ENCODE results near the gene CARD10.
A peak's percentile ranks its signal among the peaks of the same experiment; 100 is the strongest.
"Not testable (repeated sequence)": the region's sequence is repeated elsewhere in the genome, so short reads cannot be mapped to it uniquely, and the experiment has no call there.

The CARD10 gene

DNA sequence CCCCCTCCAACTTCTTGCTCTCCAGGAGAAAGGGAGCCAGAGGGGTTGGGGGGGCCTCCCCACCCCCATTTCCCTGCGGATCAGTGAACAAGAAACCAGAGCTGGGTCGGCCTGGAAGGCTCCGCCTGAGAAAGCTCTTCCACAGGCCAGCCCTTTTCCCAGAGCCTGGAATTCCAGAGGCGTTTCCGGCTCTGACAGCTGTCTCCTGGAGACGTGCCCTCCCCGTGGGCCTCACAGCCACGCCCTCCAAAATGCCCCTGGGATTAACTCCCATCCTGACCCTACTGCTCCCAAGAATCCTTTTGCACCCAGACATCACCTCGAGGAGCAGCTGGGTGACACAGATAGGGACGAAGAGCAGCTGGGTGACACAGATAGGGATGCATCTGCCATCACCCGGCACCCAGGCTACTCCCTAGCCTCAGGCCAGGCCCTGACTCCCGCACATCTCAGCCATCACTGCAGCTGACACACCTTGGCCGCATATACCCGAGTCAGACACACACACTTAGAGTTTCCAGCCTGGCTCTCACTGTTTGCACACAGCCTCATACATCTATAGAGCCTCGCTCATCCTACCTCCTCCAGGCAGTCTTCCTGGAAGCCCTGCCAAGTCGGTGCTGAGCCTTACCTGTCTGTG, 33.4 kb upstream of the CARD10 start:
- DNase-seq, result no peak

GRCh38 chr22:37551981-37552380, 32.8 kb upstream of the CARD10 start:
- DNase-seq, result no peak

GRCh38 chr22:37550921-37551320, 31.7 kb upstream of the CARD10 start:
- not testable (repeated sequence) for DNase-seq

- DNase-seq, result no peak
Observed at GRCh38 chr22:37549704-37550059, 30.5 kb upstream of the CARD10 start.

DNA sequence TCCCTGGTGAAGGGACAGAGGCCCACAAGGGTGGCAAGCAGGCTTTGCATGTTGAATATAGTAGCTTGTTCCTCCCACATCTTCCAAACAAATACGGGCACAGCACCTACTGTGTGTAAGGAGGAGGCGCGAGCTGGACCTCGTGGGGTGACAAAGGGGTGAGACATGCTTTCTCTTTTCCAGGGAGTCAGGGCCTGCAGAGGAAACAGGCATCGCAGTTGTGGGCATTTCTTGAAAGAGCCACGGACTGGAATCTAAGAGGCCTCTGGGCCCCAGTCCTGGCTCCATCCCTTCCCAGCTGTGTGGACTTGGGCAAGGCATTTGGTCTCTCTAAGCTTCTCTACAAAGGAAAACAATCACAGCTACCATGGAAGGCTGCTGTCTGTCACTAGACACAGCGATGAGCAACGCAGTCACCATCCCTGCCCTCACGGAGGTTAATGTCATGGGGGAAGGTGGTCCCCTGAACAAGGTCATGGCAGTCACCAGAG, 28.1 kb upstream of the CARD10 start:
- DNase-seq, result no peak

DNA sequence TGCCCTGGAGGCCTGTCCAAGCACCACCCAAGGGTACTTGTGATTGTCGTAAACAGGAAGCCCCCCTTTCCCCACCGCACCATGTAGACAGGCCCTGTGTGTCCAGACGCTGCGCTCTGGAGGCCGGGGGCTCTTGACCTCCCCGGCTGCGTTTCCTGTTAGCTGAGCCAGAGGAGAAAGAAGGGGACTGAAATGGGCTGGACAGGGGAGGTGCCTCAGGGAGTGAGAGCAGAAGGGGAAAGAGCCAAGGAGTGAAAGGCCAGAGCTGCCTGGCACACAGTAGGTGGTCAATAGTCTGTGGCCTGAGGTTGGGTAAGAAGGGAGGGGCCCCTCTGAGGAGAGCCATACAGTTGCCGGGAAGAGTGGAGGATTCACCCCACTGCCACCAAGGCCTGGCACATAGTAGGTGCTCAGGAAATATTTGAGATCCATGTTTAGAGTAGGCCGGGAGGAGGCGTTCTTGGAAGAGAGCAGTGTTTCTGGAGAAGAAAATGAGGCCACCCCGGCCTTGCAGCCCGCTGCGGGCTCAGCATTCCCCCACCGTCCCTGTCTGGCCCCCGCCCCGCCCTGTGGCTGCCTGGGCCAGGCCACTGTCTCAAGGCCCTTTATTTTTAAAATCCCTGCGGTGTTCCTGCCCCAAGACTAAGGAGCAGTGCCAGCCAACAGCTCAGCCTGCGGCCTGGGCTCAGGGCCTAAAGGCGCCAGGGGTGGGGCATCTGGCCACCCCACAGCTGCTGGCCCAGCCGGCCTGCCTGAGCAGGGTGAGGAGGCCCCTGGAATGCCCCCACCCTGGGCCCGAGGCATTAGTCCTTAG, 27.4 kb upstream of the CARD10 start:
- DNase-seq, result no peak

DNA sequence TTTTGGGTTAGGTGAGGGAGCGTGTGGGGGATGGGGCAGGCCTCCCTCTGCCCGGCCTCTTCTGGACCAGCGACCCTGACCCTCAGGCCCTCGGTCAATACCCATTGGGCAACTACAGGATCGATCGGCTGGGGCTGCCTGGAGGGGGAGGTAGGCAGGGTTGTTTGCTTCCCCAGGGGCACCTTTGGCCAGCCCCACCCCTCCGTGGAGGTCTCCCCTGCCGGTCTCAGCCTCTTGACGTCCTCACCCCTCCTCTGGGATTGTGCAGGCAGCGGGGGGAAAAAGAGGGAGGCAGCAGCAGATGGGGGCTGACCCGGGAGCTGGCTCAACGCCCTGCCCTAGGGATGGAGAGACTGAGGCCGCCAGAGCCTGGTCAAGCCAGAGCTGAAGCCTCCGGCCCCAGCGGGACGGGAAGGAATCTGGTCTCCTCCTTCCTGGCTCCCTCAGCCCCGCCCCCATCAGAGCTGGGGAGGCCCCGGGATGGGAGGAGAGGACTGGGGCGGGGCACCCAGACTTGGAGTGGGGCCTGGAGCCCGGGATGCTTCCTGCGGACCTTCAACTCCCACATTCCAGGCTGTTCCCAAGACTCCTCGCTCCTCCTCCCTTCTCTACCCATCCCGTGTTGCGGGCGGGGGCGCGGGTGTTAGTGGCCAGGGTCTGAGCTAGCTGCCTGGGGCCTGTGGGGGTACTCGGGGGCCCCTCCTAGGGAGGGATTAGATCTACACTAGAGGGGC, 26.7 kb upstream of the CARD10 start:
- no peak for DNase-seq

DNA sequence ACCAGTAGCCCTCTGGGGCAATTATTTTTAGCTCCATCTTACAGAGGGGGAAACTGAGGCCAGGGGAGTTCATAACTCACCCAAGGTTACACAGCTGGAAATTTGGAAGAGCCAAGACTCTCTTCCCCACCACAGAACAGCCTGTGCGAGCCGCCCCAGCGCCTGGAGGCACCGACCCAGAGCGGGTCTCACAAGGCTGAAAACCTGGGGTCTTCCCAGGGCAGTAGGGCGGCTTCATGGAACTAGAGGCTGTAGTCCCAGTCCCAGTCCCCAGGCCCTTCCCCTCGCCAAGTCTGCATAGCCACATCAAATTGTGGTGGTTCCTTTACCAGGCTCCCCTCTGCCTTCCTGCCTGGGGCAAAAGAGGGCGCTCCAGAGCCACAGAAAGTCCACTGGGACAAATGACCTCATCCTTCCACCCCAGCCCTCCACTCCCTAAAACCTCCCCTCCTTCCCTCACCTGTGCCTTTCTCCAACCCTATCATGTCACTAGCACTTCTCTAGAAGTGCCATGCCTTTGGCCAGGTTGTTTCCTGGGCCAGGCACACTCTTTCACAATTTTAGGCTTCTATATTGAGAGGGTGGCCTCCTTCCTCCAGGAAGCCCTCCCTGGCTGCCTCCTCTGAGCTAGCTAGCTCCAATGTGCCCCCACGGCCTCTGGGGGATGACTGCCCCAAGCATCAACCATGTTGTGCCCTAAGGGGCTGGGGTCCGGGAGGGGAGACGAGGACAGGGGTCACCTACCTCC, 25.9 kb upstream of the CARD10 start:
- no peak for DNase-seq

DNA sequence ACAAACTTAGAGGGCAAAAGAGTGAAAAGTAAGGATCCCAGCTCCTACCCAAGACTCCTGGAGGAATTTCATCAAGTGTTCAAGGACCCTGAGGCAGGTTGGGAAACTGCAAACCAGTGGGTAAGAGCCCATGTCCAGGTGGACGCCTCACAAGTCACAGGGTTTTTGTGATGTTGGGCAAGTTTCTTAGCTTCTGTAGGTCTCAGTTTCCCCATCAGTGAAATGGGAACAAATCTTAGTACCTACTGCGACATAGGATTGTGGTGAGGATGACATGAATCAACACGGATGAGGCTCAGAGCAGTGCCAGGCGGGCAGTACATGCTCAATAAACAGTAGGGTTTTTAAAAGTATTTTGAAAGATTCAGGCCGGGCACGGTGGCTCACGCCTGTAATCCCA, 23.7 kb upstream of the CARD10 start:
- DNase-seq, result no peak

DNA sequence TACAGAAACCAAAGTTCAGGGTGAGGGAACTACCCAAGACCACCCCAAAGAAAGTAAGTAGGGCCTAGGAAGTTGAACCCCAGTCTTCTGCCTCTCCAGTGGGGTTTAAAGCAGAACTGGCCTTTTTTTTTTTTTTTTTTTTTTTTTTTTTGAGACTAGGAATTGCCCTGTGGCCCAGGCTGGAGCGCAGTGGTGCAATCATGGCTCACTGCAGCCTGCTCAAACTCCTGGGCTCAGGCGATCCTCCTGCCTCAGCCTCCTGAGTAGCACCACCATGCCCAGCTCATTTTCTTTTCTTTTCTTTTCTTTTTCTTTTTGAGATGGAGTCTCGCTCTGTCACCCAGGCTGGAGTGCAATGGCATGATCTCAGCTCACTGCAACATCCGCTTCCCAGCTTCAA, 23.2 kb upstream of the CARD10 start:
- not testable (repeated sequence) for DNase-seq

GRCh38 chr22:37539790-37540189, 20.6 kb upstream of the CARD10 start:
- DNase-seq, result not testable (repeated sequence)

GRCh38 chr22:37538590-37539357, 19.6 kb upstream of the CARD10 start:
- DNase-seq, result peak; percentile 86

GRCh38 chr22:37535159-37535558, 15.9 kb upstream of the CARD10 start:
- DNase-seq, result no peak

DNA sequence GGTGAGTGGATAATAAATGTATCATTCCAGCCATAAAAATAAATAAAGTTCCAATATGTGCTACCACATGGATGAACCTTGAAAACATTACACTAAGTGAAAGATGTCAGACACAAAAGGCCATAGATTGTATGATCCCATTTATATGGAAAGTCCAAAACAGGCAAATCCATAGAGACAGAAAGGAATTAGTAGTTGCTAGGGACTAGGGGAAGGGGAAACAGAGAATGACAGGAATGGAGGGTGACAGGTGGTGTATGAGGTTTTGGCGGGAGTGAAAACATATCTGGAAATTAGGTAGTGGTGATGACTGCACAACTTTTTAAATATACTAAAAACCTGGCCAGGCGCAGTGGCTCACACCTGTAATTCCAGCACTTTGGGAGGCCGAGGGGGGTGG, 15.2 kb upstream of the CARD10 start:
- no peak for DNase-seq

DNA sequence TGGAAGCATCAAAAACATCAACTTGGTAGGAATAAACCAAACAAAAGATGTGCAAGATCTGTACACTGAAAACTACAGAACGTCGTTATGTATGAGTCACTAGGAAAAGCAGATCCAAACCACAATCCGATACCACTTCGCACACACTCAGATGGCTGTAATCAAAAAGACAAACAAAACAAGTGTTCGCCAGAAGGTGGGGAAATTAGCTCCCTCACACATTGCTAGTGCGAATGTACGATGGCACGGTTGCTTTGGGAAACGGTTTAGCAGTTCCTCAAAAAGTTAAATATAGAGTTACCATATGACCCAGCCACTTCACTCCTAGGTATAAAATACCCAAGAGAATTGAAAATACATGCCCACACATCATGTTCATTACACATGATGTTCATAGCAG, 14.8 kb upstream of the CARD10 start:
- no peak for DNase-seq

GRCh38 chr22:37529652-37530345, 10.6 kb upstream of the CARD10 start:
- no peak for DNase-seq

DNA sequence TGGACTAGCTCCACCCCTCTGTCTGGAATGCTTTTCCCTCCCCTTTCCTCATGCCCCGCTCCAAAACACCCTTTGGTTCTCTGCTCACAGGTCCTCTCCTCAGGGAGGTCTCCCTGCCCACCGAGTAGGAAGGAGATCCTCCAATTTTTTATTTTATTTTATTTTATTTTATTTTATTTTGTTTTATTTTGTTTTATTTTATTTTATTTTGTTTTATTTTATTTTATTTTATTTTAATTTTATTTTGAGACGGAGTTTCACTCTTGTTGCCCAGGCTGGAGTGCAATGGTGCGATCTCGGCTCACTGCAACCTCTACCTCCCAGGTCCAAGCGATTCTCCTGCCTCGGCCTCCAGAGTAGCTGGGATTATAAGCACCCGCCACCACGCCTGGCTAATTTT, 8.7 kb upstream of the CARD10 start:
- DNase-seq, result not testable (repeated sequence)

- DNase-seq, result not testable (repeated sequence)
Observed at GRCh38 chr22:37527081-37527752, 8.0 kb upstream of the CARD10 start.

- DNase-seq, result no peak
Observed at GRCh38 chr22:37526376-37526775, 7.2 kb upstream of the CARD10 start.

DNA sequence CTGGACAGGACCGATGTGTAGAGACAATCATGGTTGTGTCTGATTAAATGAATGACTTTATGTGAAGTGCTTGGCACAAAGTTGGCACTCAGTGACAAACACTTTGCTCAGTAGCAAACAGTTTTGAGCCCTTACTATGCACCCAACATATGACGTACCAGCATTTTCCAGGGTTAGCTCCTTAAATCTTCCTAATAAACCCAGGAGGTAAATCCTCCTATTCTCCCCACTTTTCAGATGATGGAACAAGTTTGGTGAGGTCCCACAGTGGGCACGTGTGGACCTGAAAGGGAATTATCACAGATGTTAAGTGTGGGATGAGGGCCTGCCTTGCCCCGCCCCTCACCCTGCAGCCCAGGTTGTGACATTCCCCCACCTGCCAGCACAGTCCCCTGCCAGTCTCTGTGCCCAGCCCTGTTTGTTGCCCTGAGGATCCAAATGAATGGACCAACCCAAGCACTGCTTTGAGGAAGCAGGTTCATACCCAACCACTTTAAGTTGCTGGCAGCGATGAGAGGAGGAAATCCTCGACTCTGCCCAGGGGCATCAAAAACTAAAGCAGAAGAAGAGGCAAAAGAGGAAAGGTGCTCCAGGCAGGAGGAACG, 6.6 kb upstream of the CARD10 start:
- DNase-seq, result no peak

All from 8988T (cell line).